ENCODE measurements around the gene NOTCH2.
A peak's percentile ranks its signal among the peaks of the same experiment; 100 is the strongest.
"Not testable (repeated sequence)": the region's sequence is repeated elsewhere in the genome, so short reads cannot be mapped to it uniquely, and the experiment has no call there.

The NOTCH2 gene

GRCh38 chr1:120069067-120069919 lies at the start of gene NOTCH2:
Gene NOTCH2 (minus strand): TSS chr1:120069662. CDS start chr1:120069406, 256 bp downstream.
- peak; percentile 71 for DNase-seq

- DNase-seq, result not testable (repeated sequence)
Observed at GRCh38 chr1:120117371-120118177, 48.1 kb upstream of the NOTCH2 start.

GRCh38 chr1:120116094-120116493 lies 46.6 kb upstream of the NOTCH2 start:
- DNase-seq, result not testable (repeated sequence)

DNA sequence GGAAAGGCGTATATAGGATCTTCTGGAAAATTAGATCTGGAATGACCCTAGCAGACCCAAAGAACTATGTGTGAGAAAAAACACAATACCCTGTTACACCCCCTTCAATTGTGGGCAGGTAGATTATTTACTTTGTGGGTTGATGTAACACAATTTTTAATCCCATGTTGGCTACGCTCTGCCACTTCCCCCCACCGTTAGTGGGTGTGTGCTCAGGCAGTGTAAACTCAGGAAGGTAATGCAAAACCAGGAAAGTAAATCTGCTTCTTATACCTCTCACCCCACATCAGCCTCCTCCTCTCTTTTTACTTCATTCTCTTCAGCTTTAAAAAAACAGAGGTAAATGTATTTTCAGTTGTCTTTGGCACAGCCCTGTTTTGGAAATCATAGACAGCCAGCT lies 43.7 kb upstream of the NOTCH2 start:
- not testable (repeated sequence) for DNase-seq

- DNase-seq, result not testable (repeated sequence)
Observed at GRCh38 chr1:120112212-120112611, 42.8 kb upstream of the NOTCH2 start.

GRCh38 chr1:120111771-120112170 lies 42.3 kb upstream of the NOTCH2 start:
- not testable (repeated sequence) for DNase-seq

DNA sequence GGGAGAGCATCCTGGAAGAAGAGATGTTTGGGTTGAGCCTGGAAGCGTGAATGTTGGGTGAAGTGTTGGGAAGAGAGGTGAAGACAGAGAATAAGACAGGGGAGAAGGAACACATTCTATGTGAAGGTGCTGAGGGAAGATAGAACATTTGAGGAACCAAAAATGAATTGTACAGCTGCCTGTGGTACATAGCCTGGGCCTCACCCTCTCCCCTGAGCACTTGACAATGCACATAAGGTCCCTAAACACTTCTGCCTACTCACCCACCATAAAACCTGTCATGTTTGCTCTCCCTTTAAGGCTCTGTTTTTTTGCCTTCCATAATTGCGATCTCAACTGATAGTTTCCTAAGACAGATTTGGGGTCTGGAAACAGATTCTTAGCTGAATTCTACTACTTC lies 41.5 kb upstream of the NOTCH2 start:
- DNase-seq, result not testable (repeated sequence)

- DNase-seq, result not testable (repeated sequence)
Observed at GRCh38 chr1:120109656-120110055, 40.2 kb upstream of the NOTCH2 start.

DNA sequence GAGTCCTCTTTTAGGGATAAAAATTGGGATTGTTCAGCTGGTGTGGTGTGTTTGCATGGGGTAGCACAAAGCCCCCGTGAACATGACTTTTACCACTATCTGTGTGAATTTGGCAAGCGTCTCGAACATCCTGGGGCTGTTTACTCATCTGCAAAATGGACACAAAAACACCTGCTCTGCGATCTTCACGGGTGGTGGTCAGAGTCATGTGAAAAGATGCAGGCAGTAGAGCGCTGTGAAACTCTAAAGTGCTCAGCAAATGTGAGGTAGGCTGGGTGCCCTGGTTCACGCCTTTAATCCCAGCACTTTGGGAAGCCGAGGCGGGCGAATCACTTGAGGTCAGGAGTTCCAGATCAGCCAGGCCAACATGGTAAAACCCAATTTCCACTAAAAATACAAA lies 39.7 kb upstream of the NOTCH2 start:
- DNase-seq, result not testable (repeated sequence)

GRCh38 chr1:120105288-120105687 lies 35.8 kb upstream of the NOTCH2 start:
- not testable (repeated sequence) for DNase-seq

GRCh38 chr1:120103768-120104167 lies 34.3 kb upstream of the NOTCH2 start:
- not testable (repeated sequence) for DNase-seq

DNA sequence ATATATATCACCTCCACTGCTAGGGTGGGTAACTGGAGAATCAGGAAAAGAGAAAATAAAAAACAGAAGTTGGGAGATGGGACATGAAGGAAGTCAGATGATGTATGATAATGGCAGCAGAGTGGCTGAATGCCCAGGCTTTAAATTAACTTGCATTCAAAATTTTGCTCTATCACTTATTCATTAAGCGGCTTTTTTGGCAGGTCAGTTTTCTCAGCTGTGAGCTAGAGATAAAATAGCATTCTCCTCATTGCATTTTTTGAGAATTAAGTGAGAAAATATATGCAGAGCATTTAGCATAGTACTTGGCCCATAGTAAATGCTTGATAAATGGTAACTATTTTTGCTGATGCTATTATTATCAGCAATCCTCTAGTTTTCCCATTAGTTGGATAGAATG lies 32.1 kb upstream of the NOTCH2 start:
- not testable (repeated sequence) for DNase-seq

DNA sequence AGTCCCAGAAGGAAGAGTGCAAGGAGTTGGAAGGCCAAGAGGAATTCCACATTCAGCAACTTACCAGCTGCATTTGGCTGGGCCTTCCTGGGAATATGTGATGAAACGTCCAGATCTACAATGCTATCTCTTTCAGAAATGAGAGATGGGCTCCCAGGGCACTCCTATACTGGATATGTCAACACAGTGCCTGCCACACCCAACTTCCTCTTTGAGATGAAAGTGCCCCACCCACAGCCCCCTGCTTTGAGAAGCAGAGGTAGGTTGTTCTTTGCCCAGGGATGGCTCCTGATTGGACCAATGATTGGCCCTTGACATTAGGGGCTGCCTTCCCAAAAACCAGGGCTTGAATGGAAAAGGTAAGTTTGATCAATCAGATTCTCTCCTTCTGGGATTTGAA lies 31.1 kb upstream of the NOTCH2 start:
- DNase-seq, result not testable (repeated sequence)

DNA sequence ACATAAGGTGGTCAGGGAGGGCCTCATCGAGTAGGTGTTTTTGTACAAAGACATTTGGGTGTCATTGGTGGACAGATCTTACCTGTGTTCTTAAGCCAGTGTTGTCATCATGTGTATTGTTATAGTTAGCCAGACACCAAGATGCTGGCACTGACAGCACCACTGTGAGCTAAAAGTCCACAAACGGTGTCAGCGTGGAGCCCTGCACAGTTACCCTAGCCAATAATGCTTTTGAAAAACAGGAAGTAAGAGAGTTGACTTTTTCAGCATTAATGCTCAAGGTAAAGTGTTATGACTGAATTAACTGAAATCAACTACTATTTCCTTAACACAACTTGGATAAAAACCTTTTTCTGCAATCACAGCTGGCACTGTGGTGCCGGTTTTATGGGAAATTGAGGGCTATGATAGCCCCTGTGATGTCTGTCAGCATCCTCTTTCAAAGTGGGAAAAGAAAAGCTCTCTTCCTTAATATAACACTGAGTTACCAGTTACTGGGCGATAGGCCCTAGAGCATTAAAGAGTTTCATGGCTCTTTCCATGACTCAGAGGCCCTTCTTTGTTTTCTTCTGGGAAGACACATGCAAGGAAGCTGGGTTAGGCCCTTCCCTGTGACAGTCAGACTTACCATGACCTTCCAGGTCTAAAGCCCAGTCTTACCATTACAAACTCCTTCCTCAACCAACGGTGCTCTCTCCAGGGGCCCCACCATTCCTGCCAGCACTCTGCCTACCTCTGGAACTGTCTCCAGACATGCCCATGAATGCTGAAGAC lies 29.7 kb upstream of the NOTCH2 start:
- not testable (repeated sequence) for DNase-seq

DNA sequence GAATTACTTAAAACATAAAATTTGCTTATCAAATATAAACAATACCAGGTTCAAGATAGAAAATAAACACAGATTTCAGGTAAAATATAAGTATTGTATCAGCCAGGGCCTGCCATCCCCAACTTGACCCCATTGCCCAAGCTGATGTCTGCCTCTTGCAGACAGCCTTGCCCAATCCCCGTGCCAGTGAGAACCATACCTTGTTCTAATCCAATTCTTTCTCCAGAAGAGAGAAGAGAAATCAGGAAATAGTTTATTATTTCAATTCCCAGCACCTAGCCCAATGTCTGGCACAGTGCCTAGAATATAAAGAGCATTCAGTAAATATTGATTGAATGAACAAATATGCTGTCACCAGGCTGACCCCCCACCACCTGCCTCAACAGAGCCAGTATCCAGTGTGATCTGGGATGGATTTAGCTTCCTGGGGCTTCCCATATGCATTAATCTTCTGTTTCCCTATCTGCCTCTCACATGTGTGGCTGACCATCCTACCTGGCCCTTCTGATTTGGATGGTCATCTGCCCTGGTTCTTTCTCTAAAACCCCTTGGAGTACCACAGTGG lies 27.6 kb upstream of the NOTCH2 start:
- not testable (repeated sequence) for DNase-seq

DNA sequence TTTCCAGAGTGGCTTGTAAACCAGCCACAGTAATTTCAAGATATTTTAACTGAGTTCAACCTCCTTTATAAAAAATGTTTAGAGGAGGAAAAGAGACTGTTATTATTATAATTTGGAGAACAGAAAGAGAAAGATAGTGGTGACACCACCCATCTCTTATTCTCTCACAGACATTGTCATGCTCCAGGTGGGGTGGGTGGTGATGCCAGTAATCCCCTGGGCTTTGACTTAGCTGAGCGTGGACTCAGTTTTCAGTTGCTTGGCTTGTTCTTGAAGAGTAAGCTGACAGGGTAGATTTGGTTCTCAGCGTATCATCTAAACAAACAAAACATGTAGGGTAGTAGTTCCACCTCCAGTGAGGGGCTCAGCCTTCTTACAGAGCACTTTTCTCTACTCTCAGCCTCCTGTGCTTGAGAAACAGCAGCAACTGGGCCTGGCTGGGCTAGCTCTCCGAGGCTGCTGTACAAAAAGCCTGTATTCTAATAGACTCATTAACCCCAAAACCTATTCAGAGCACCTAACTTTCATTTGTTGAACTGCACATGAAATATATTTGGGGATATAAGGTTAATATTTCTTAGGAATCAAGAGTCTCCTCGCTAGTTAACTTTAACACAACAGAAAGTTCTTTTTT lies 24.2 kb upstream of the NOTCH2 start:
- DNase-seq, result not testable (repeated sequence)

GRCh38 chr1:120092232-120093218 lies 23.1 kb upstream of the NOTCH2 start:
- DNase-seq, result not testable (repeated sequence)

DNA sequence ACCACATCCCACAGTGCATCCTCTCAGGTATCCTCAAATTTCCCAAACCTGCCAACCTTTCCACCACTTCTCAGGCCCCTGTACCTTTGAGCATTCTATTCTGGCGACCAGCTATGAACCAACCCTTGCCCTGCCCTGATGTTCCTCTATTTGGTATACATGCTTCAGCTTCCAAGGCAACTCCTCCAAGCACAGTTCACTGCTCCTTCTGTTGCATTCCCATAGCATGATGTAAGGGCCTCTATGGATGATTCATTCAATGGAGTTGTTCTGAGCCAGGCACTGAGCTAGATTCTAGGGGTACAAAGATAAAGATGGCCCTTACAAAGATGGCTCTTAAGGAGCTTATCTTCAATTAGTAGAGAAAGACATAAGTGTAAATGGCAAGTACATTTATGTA lies 21.4 kb upstream of the NOTCH2 start:
- DNase-seq, result not testable (repeated sequence)

GRCh38 chr1:120087959-120088358 lies 18.5 kb upstream of the NOTCH2 start:
- not testable (repeated sequence) for DNase-seq

DNA sequence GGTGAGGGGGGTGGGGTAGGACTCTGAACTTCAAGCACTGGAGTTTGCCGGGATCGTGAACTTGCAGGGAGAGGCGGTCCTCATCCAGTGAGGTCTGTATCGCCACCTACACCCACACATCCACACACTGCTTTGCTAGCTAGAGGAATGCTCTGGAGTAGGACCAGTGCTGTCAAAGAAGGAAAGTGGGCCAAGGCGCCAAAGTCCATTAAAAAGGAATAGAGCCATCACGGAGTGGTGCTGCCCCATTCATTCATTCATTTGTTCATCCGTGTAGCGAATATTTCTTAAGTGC lies 405 bp upstream of the NOTCH2 start:
- not testable (repeated sequence) for DNase-seq

- not testable (repeated sequence) for DNase-seq
Observed at GRCh38 chr1:120068683-120069066, 787 bp downstream of the NOTCH2 start.

All from T1000 (cell line).